ENCODE results near the gene LPP. TPM values are rescaled to one million over a fixed set of nuclear protein-coding genes. Genes with fewer than 3 reads are reported as not detected.

LPP gene
- total and polyA plus RNA-seq, 2 of the 13 experiments (the other 11 are each of a cell fraction or from before 2014, with no cell fraction given), result 19.2 to 29.9 TPM

- no peak for TF ChIP-seq ZNF749 (CRISPR knock-in tag; IDR thresholded peaks at IDR 0.05; ENCODE audit: borderline replicate concordance)
- 0 out of 2 replicates have a peak, but pooled peaks have one; percentile 27 for TF ChIP-seq ZNF556 (CRISPR knock-in tag; IDR thresholded peaks at IDR 0.05; ENCODE audit: borderline replicate concordance)
- TF ChIP-seq NFYC (CRISPR knock-in tag; IDR thresholded peaks at IDR 0.05), result no peak
- no peak for TF ChIP-seq ZNF646 (CRISPR knock-in tag; IDR thresholded peaks at IDR 0.05)
- no peak for TF ChIP-seq ZFP90 (CRISPR knock-in tag; IDR thresholded peaks at IDR 0.05; ENCODE audit: borderline replicate concordance)
- no peak for TF ChIP-seq ZNF451 (CRISPR knock-in tag; IDR thresholded peaks at IDR 0.05)
- no peak for TF ChIP-seq LCORL (IDR thresholded peaks at IDR 0.05)
- peak; percentile 59 for TF ChIP-seq LCORL (CRISPR knock-in tag; IDR thresholded peaks at IDR 0.05)
- peak; percentile 93 for TF ChIP-seq FOXP1 (IDR thresholded peaks at IDR 0.05)
- peak; percentile 99 for TF ChIP-seq FOXP1 (CRISPR knock-in tag; IDR thresholded peaks at IDR 0.05)
- no peak for TF ChIP-seq ZFP41 (CRISPR knock-in tag; IDR thresholded peaks at IDR 0.05; ENCODE audit: borderline replicate concordance)
- peak; percentile 82; the same call in 1 of the 2 replicates for TF ChIP-seq FOXK1 (CRISPR knock-in tag; IDR thresholded peaks at IDR 0.05; ENCODE audit: borderline replicate concordance, low read depth)
- no peak for TF ChIP-seq ZNF138 (CRISPR knock-in tag; IDR thresholded peaks at IDR 0.05; ENCODE audit: low read depth)
- TF ChIP-seq ATF3 (CRISPR knock-in tag; IDR thresholded peaks at IDR 0.05), result no peak
- TF ChIP-seq HBP1 (CRISPR knock-in tag; IDR thresholded peaks at IDR 0.05; ENCODE audit: low read depth), result no peak
- no peak for TF ChIP-seq ZNF589 (CRISPR knock-in tag; conservative IDR thresholded peaks at IDR 0.05)
- no peak for TF ChIP-seq SNAPC2 (CRISPR knock-in tag; IDR thresholded peaks at IDR 0.05)
- TF ChIP-seq MED13 (CRISPR knock-in tag; IDR thresholded peaks at IDR 0.05), result no peak
- TF ChIP-seq ZNF570 (CRISPR knock-in tag; IDR thresholded peaks at IDR 0.05; ENCODE audit: borderline replicate concordance), result no peak
- no peak for TF ChIP-seq NR2C2 (CRISPR knock-in tag; IDR thresholded peaks at IDR 0.05; ENCODE audit: borderline replicate concordance)
- TF ChIP-seq PATZ1 (CRISPR knock-in tag; IDR thresholded peaks at IDR 0.05), result 0 out of 2 replicates have a peak, but pooled peaks have one; percentile 34
Measured at GRCh38 chr3:188185717-188186251, 31.8 kb downstream of the LPP start (continued).
